ENCODE measurements around the gene NF1.
"Not testable (repeated sequence)": the region's sequence is repeated elsewhere in the genome, so short reads cannot be mapped to it uniquely, and the experiment has no call there.

NF1 gene

GRCh38 chr17:31131299-31131698 is 36.5 kb downstream of the NF1 start:
- no peak for DNase-seq

- no peak for DNase-seq
Measured at GRCh38 chr17:31132977-31133376, 38.2 kb downstream of the NF1 start.

DNA sequence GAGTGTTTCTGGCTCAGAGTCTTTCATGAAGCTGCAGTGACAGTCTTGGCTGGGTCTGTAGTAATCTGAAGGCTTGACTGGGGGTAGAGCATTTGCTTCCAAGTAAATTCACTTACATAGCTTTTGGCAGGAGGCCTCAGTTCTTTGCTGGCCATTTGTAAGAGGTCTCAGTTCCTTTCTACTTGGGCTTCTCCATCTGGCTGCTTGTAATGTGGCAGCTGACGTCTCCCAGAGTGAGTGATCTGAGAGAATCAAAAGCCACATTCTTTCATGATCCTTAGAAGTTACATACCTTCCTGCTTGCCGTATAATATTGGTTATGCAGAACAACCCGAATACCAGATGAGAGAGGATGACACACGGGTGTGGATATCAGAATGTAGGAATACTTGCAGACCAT is 39.8 kb downstream of the NF1 start:
- DNase-seq = no peak

GRCh38 chr17:31136319-31136718 is 41.5 kb downstream of the NF1 start:
- no peak for DNase-seq

GRCh38 chr17:31140111-31140510 is 45.3 kb downstream of the NF1 start:
- DNase-seq = no peak

DNA sequence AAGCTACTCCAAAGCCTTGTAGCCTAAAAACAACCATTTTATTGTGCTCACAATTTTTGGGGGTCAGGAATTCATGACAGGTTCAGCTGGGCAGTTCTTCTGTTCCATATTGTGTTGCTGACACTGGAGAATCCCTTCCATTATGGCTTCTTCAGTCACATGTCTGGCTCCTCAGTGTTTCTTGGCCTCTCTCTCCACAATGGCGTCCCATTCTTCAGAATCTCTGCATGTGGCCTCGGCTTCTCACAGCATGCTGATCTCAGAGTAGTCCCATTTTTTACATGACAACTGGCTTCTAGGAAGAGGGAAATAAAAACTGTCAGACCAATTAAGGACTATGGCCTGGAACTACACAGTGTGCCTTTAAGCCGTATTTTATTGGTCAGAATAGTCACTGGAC is 49.7 kb downstream of the NF1 start:
- no peak for DNase-seq

GRCh38 chr17:31144836-31145235 is 50.1 kb downstream of the NF1 start:
- DNase-seq = no peak

GRCh38 chr17:31147507-31148202 is 52.9 kb downstream of the NF1 start:
- DNase-seq = no peak

DNA sequence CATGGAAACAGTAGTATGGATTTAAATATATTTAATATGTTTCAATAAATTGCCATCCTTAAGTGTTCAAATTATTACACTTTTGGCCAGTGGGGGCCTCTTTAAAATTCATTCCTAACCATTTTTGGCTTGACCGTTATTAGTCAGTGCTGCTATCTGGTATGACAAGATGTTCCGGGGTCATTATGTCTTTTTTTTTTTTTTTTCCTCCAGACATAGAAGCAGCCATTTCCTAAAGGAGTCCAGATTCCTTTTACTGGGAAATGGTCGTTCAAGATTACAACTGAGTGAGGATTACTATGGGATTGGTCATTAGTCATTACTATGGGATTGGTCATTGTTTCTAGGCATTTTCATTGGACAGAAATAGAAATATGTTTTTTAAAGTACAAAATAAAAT is 53.4 kb downstream of the NF1 start:
- no peak for DNase-seq

DNA sequence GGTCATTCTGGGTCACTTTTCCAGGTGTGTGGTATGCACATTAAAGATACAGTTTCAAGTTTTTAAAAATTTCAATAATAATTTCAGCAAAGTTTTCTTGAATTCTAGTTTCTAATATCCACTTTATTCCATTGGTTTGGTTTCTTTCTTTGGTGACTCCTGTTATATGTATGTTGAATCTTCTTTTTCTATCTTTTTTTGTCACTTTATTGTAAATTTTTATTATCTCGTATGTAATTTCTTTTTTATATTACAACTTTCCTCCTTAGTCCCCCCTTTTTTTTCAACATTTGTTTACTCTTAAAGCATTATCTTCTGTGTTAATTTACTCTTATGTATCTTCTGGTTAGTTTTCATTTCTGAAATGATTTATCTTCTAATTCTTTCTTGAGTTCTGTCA is 57.5 kb downstream of the NF1 start:
- no peak for DNase-seq

DNA sequence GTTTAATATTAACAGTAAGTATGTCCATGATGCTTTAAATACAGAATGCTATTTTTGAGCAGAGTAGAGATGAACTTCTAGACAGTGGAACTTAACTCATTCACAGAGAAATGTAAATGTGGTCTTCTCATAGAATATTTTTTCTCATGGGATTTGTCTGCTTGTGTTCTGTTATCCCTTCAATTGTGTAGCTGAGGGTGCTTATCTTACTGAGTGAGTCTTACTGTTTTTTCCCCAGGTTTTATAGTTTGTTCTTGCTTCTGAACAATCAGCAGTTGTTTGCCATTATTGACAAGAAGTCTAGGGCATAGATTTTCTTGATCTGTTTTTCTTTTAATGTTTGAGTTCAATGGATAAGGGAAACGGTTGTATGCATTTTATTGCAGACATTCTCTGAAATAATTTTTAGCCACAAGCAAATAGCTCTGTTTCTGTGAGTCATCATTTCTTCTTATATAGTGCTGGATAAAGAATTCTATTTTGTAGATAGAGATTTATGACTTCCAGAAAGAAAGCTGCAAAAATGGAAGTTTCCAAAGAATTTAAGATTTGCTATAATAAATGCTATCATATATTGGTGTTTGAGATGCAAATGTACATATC is 60.5 kb downstream of the NF1 start:
- DNase-seq = no peak

- no peak for DNase-seq
Measured at GRCh38 chr17:31156326-31156725, 61.5 kb downstream of the NF1 start.

- not testable (repeated sequence) for DNase-seq
Measured at GRCh38 chr17:31156864-31157263, 62.1 kb downstream of the NF1 start.

DNA sequence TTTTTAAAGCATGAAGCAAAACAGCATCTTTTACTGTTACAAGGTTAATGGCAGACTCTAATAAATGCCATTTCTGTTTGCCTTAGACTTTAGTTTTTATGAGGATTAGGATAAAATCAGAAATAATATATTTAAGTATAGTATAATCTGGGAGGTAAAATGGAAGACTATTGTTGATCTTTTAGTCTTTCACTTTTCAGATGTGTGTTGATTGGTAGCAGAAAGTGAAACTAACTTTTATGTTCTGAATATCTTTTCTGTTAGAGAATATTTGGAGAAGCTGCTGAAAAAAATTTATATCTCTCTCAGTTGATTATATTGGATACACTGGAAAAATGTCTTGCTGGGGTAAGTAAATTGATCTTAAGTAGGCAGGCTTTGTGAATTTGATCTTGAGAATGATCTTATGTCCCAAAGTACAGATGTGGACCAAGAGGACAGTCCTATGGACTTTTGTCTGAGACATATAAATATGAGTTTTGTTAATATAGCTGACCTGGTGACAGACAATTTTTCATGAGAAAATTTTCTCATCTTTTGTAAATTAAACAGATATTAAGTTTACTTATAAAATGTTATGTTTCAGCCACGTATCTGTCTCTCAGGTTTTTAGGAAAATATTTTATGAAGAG is 64.1 kb downstream of the NF1 start:
- no peak for DNase-seq

- DNase-seq = no peak
Measured at GRCh38 chr17:31163091-31163781, 68.5 kb downstream of the NF1 start.

DNA sequence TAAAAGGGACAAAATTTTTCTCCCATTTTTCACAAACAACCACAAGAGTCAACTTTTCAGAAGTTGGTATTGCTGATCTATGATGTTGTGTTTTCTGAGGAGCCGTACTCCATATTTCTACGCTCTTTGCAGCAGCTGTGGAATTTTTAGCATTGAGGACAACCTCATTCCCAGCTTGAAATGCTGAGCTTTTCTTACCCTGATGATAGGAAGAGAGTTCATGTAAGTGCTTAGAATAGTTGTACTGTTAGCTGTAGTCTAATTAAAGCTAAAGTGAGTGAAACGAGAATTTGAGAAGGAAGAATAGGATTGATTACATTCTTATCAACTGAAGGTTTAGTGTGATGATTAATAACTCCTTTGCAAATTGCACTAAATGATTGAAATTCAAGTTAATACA is 72.3 kb downstream of the NF1 start:
- no peak for DNase-seq

- no peak for DNase-seq
Measured at GRCh38 chr17:31171701-31172100, 76.9 kb downstream of the NF1 start.

- DNase-seq = no peak
Measured at GRCh38 chr17:31172388-31172787, 77.6 kb downstream of the NF1 start.

GRCh38 chr17:31174215-31174614 is 79.4 kb downstream of the NF1 start:
- no peak for DNase-seq

- no peak for DNase-seq
Measured at GRCh38 chr17:31175237-31175636, 80.5 kb downstream of the NF1 start.

GRCh38 chr17:31176143-31176542 is 81.4 kb downstream of the NF1 start:
- DNase-seq = not testable (repeated sequence)

- DNase-seq = not testable (repeated sequence)
Measured at GRCh38 chr17:31178951-31179350, 84.2 kb downstream of the NF1 start.

GRCh38 chr17:31195305-31195704 is 100.5 kb downstream of the NF1 start:
- DNase-seq = no peak

- DNase-seq = no peak
Measured at GRCh38 chr17:31198026-31198425, 103.2 kb downstream of the NF1 start.
